ENCODE data around the gene EHMT1.

Gene EHMT1

GRCh38 chr9:137760426-137760825 lies 141.6 kb downstream of the EHMT1 start:
- Histone ChIP-seq H3K4me1 (ENCODE audit: insufficient read depth, low read length) (no peaks in the 10 kb centered on the region), H3K36me3 (ENCODE audit: insufficient read depth, low read length) (peaks cover 76% of the 10 kb centered on the region), H3K27me3 (ENCODE audit: insufficient read depth, low read length) (no peaks in the 10 kb centered on the region), H2AFZ (ENCODE audit: low read depth, low read length) (no peak overlapping the region), H3K4me3 (ENCODE audit: low read length) (no peak overlapping the region), H3K9me3 (ENCODE audit: low read length) (peaks cover 15% of the 10 kb centered on the region)

GRCh38 chr9:137761032-137761431 lies 142.2 kb downstream of the EHMT1 start:
- H3K36me3 ChIP-seq (ENCODE audit: insufficient read depth, low read length), result peaks cover 79% of the 10 kb centered on the region
- no peak overlapping the region for H3K4me3 ChIP-seq (ENCODE audit: low read length)

GRCh38 chr9:137761793-137762192 lies 143.0 kb downstream of the EHMT1 start:
- Histone ChIP-seq H3K9me3 (ENCODE audit: low read length) (peaks cover 10% of the 10 kb centered on the region), H3K4me3 (ENCODE audit: low read length) (no peak overlapping the region), H2AFZ (ENCODE audit: low read depth, low read length) (no peak overlapping the region), H3K27me3 (ENCODE audit: insufficient read depth, low read length) (no peaks in the 10 kb centered on the region), H3K36me3 (ENCODE audit: insufficient read depth, low read length) (peaks cover 82% of the 10 kb centered on the region), H3K4me1 (ENCODE audit: insufficient read depth, low read length) (no peaks in the 10 kb centered on the region)

More at GRCh38 chr9:137761032-137761431, 142.2 kb downstream of the EHMT1 start:
- Histone ChIP-seq H2AFZ (ENCODE audit: low read depth, low read length) (no peak overlapping the region), H3K9me3 (ENCODE audit: low read length) (peaks cover 11% of the 10 kb centered on the region), H3K27me3 (ENCODE audit: insufficient read depth, low read length) (no peaks in the 10 kb centered on the region), H3K4me1 (ENCODE audit: insufficient read depth, low read length) (no peaks in the 10 kb centered on the region)

GRCh38 chr9:137762414-137763061 lies 143.7 kb downstream of the EHMT1 start:
- no peaks in the 10 kb centered on the region for H3K4me1 ChIP-seq (ENCODE audit: insufficient read depth, low read length)
- peaks cover 10% of the 10 kb centered on the region for H3K9me3 ChIP-seq (ENCODE audit: low read length)
- H3K36me3 ChIP-seq (ENCODE audit: insufficient read depth, low read length), result peaks cover 80% of the 10 kb centered on the region
- no peak overlapping the region for H3K4me3 ChIP-seq (ENCODE audit: low read length)
- no peaks in the 10 kb centered on the region for H3K27me3 ChIP-seq (ENCODE audit: insufficient read depth, low read length)
- no peak overlapping the region for H2AFZ ChIP-seq (ENCODE audit: low read depth, low read length)

GRCh38 chr9:137763271-137763955 lies 144.6 kb downstream of the EHMT1 start:
- H3K4me3 ChIP-seq (ENCODE audit: low read length), result no peak overlapping the region
- H3K36me3 ChIP-seq (ENCODE audit: insufficient read depth, low read length), result peaks cover 75% of the 10 kb centered on the region
- no peak overlapping the region for H2AFZ ChIP-seq (ENCODE audit: low read depth, low read length)
- peaks cover 5% of the 10 kb centered on the region for H3K9me3 ChIP-seq (ENCODE audit: low read length)
- H3K27me3 ChIP-seq (ENCODE audit: insufficient read depth, low read length), result no peaks in the 10 kb centered on the region
- no peaks in the 10 kb centered on the region for H3K4me1 ChIP-seq (ENCODE audit: insufficient read depth, low read length)

GRCh38 chr9:137764171-137764671 lies 145.4 kb downstream of the EHMT1 start:
- Histone ChIP-seq H2AFZ (ENCODE audit: low read depth, low read length) (no peak overlapping the region), H3K9me3 (ENCODE audit: low read length) (peaks cover 5% of the 10 kb centered on the region), H3K4me1 (ENCODE audit: insufficient read depth, low read length) (no peaks in the 10 kb centered on the region), H3K36me3 (ENCODE audit: insufficient read depth, low read length) (peaks cover 74% of the 10 kb centered on the region), H3K4me3 (ENCODE audit: low read length) (no peak overlapping the region), H3K27me3 (ENCODE audit: insufficient read depth, low read length) (no peaks in the 10 kb centered on the region)

- Histone ChIP-seq H3K27me3 (ENCODE audit: insufficient read depth, low read length) (no peaks in the 10 kb centered on the region), H3K36me3 (ENCODE audit: insufficient read depth, low read length) (peaks cover 74% of the 10 kb centered on the region), H3K9me3 (ENCODE audit: low read length) (peaks cover 12% of the 10 kb centered on the region), H2AFZ (ENCODE audit: low read depth, low read length) (no peak overlapping the region), H3K4me1 (ENCODE audit: insufficient read depth, low read length) (no peaks in the 10 kb centered on the region), H3K4me3 (ENCODE audit: low read length) (no peak overlapping the region)
These were observed 146.2 kb downstream of the EHMT1 start for GRCh38 chr9:137764981-137765380.

GRCh38 chr9:137765536-137765935 lies 146.7 kb downstream of the EHMT1 start:
- Histone ChIP-seq H2AFZ (ENCODE audit: low read depth, low read length) (no peak overlapping the region), H3K9me3 (ENCODE audit: low read length) (peaks cover 17% of the 10 kb centered on the region), H3K4me1 (ENCODE audit: insufficient read depth, low read length) (no peaks in the 10 kb centered on the region), H3K4me3 (ENCODE audit: low read length) (no peak overlapping the region), H3K27me3 (ENCODE audit: insufficient read depth, low read length) (no peaks in the 10 kb centered on the region), H3K36me3 (ENCODE audit: insufficient read depth, low read length) (peaks cover 74% of the 10 kb centered on the region)

- H3K27me3 ChIP-seq (ENCODE audit: insufficient read depth, low read length), result no peaks in the 10 kb centered on the region
- H3K36me3 ChIP-seq (ENCODE audit: insufficient read depth, low read length), result peaks cover 75% of the 10 kb centered on the region
- H3K4me3 ChIP-seq (ENCODE audit: low read length), result no peak overlapping the region
- peaks cover 17% of the 10 kb centered on the region for H3K9me3 ChIP-seq (ENCODE audit: low read length)
- H2AFZ ChIP-seq (ENCODE audit: low read depth, low read length), result no peak overlapping the region
- H3K4me1 ChIP-seq (ENCODE audit: insufficient read depth, low read length), result no peaks in the 10 kb centered on the region
These were observed 152.8 kb downstream of the EHMT1 start for GRCh38 chr9:137771580-137771979.

GRCh38 chr9:137772281-137772873 lies 153.6 kb downstream of the EHMT1 start:
- no peaks in the 10 kb centered on the region for H3K27me3 ChIP-seq (ENCODE audit: insufficient read depth, low read length)
- H2AFZ ChIP-seq (ENCODE audit: low read depth, low read length), result no peak overlapping the region
- no peak overlapping the region for H3K4me3 ChIP-seq (ENCODE audit: low read length)
- no peaks in the 10 kb centered on the region for H3K4me1 ChIP-seq (ENCODE audit: insufficient read depth, low read length)
- peaks cover 17% of the 10 kb centered on the region for H3K9me3 ChIP-seq (ENCODE audit: low read length)
- peaks cover 76% of the 10 kb centered on the region for H3K36me3 ChIP-seq (ENCODE audit: insufficient read depth, low read length)

GRCh38 chr9:137774775-137775386 lies 156.1 kb downstream of the EHMT1 start:
- no peak overlapping the region for H2AFZ ChIP-seq (ENCODE audit: low read depth, low read length)
- H3K4me3 ChIP-seq (ENCODE audit: low read length), result no peak overlapping the region
- H3K27me3 ChIP-seq (ENCODE audit: insufficient read depth, low read length), result no peaks in the 10 kb centered on the region
- H3K36me3 ChIP-seq (ENCODE audit: insufficient read depth, low read length), result peaks cover 86% of the 10 kb centered on the region
- no peaks in the 10 kb centered on the region for H3K4me1 ChIP-seq (ENCODE audit: insufficient read depth, low read length)
- peaks cover 18% of the 10 kb centered on the region for H3K9me3 ChIP-seq (ENCODE audit: low read length)

- Histone ChIP-seq H3K9me3 (ENCODE audit: low read length) (peaks cover 9% of the 10 kb centered on the region), H3K4me3 (ENCODE audit: low read length) (no peak overlapping the region), H2AFZ (ENCODE audit: low read depth, low read length) (no peak overlapping the region), H3K4me1 (ENCODE audit: insufficient read depth, low read length) (no peaks in the 10 kb centered on the region), H3K27me3 (ENCODE audit: insufficient read depth, low read length) (no peaks in the 10 kb centered on the region), H3K36me3 (ENCODE audit: insufficient read depth, low read length) (peaks cover 81% of the 10 kb centered on the region)
These were observed 157.6 kb downstream of the EHMT1 start for GRCh38 chr9:137776306-137776995.
